Measurements from ENCODE around the gene LPGAT1. TPM values are rescaled to one million over a fixed set of nuclear protein-coding genes. Genes with fewer than 3 reads are reported as not detected.
"Not testable (repeated sequence)": the region's sequence is repeated elsewhere in the genome, so short reads cannot be mapped to it uniquely, and the experiment has no call there.

LPGAT1 gene
- total RNA-seq, 2 experiments from 2014 or later = 31.8 to 34.7 TPM

DNA sequence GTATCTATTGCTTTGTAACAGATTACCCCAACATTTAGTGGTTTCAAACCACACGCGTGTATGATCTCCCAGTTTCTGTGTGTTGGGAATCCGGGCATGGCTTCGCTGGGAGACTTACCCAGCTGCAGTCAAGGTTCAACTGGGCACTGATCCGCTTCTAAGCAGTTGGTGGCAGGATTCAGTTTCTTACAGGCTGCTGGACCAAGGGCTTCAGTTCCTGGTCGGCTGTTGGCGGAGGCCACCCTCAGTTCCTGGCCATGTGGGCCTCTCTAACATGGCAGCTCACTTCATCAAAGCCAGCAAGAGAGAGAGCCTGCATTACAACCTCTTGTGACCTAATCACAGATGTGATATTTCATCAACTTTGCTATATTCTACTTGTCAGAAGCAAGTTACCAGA is 101.3 kb downstream of the LPGAT1 start:
- H3K9me3 Mint-ChIP-seq = no peaks in the 10 kb centered on the region
- ChIA-PET CTCF (interaction anchor here (1.0 kb wide), 1 partner anchor 31 kb away, joined by 3 read pairs; no protein-coding TSS in a partner anchor), POLR2A (no interaction called here)
- intact Hi-C loops (cut with micrococcal nuclease) = no loop called here
- no peak for DNase-seq
- H3K36me3 Mint-ChIP-seq = no peaks in the 10 kb centered on the region
- H3K27ac Mint-ChIP-seq = no peak overlapping the region
- H3K4me3 Mint-ChIP-seq = no peak overlapping the region
- no peaks in the 10 kb centered on the region for H3K4me1 Mint-ChIP-seq (ENCODE audit: low read depth)
- H3K27me3 Mint-ChIP-seq = no peaks in the 10 kb centered on the region

DNA sequence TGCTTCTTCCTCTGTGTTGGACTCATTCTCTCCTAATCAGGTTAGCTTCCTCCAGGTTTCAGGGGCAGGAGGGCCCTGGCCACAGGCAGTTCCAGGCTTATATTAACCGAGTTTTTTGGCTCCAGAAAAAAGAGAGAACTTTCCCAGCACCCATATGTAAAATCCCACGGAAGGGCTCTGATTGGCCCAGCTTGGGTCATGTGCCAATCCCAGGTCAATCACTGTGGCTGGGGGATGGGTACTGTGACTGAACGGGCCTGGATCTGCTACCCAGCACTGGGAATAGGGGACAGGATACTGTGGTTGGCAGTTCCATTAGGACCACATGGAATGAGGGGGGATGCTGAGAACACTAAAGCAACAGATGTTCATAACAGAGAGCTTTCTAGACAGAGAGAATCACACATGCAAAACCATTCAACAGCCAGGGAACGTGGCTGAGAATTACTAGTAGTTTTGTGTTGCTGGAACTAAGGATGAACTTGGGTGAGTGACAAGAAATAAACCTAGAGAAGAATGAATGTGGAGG is 104.0 kb downstream of the LPGAT1 start:
- Mint-ChIP-seq H3K27me3 (peaks cover 4% of the 10 kb centered on the region), H3K4me1 (ENCODE audit: low read depth) (no peaks in the 10 kb centered on the region), H3K27ac (no peak overlapping the region), H3K36me3 (no peaks in the 10 kb centered on the region), H3K9me3 (no peaks in the 10 kb centered on the region), H3K4me3 (no peak overlapping the region)
- POLR2A ChIA-PET = no interaction called here
- CTCF ChIA-PET = interaction anchor here (1.3 kb wide), 1 partner anchor 28 kb away, joined by 4 read pairs; no protein-coding TSS in a partner anchor
- DNase-seq = no peak
- intact Hi-C loops (cut with micrococcal nuclease) = no loop called here

DNA sequence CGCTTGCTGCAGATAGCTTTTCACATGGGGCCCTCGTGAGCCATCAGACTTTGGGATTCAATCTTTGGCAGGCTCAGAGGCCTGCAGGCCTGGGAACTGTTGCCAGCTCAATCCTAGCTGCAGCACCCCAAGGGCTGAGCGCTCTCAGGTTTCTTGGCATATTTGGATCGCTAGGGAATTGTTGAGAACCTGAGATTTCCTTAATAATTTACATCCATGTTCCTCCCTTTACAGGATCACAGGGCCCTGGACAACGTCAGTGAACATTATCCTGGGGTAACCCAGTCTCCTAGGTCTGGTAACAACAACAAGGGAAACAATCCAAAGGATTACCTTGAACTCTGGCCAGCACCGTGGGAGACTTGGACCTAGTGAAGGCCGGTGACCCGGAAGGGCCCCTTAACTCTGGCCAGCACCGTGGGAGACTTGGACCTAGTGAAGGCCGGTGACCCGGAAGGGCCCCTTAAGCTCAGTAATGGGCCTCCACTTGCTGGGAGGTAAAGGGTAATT is 105.8 kb downstream of the LPGAT1 start:
- H3K27me3 Mint-ChIP-seq = peaks cover 4% of the 10 kb centered on the region

DNA sequence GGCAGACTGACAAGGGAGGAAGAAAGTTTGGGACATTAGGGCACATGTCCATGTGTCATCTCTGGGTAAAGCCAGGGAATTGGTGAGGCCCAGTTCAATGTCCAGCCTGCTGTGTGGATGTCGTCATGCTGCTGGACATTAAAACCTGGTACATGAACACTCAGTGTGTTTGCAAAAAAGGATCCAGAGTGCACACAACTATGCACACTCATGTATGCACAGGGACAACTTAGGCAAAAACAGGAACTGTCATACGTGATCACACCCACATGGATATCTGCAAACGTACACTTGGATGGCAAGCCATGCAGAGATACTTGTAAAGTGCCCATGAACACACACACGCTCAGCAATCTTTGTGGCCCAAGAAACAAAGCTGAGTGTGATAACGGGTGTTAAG is 107.3 kb downstream of the LPGAT1 start:
- DNase-seq = no peak
- ChIA-PET POLR2A (no interaction called here), CTCF (interaction anchor here (1.2 kb wide), 1 partner anchor 24 kb away, joined by 4 read pairs; no protein-coding TSS in a partner anchor)
- Mint-ChIP-seq H3K4me3 (no peak overlapping the region), H3K9me3 (no peaks in the 10 kb centered on the region), H3K27ac (no peak overlapping the region), H3K36me3 (no peaks in the 10 kb centered on the region), H3K4me1 (ENCODE audit: low read depth) (no peaks in the 10 kb centered on the region), H3K27me3 (peaks cover 4% of the 10 kb centered on the region)
- intact Hi-C loops (cut with micrococcal nuclease) = no loop called here

More for the DNA sequence above, 105.8 kb downstream of the LPGAT1 start:
- CTCF ChIA-PET = no interaction called here
- Mint-ChIP-seq H3K4me3 (no peak overlapping the region), H3K36me3 (no peaks in the 10 kb centered on the region), H3K4me1 (ENCODE audit: low read depth) (no peaks in the 10 kb centered on the region), H3K9me3 (no peaks in the 10 kb centered on the region), H3K27ac (no peak overlapping the region)
- POLR2A ChIA-PET = no interaction called here
- intact Hi-C loops (cut with micrococcal nuclease) = no loop called here
- no peak for DNase-seq

DNA sequence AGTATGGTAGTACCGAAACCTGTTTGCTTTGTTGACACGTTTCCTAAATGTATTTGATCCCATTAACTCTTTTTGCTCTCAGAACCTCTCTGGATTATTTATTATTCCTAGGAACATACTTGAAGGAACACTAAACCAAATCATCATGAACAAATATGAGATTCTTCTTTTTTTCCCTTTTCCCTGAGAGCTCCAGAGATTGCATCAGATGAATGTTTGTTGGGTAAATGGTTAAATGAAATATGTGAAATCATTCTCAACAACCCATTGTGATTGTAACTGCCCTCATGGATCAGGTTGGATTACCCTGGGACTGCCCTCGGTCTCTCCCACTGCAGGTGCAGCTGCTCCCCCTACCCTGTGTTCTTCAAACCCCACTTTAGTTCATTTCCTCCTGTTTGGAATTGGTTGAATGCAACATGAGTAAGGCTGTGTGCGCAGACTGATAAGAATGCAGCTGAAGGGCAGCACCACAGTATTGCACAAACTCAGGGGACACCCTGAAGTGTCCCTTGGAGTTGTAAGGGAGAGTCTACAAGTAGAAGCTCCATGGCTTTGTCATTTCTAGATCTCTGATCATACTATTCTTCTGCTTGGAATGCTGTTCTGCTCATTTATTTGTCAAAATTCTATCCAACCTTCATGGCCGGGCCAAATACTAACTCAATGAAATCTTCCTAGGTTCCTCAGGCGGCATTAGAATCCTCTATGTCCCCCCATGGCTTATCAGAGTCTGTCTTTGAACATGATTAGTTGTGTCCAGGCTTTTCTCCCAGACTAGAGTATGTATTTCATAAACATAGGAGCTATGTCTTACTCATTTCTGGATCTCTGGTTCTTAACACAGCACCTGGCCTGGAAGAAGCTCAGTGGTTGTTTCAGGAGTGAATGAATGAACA is 108.0 kb downstream of the LPGAT1 start:
- CTCF ChIA-PET = no interaction called here
- no peak overlapping the region for H3K27ac Mint-ChIP-seq
- POLR2A ChIA-PET = no interaction called here
- H3K27me3 Mint-ChIP-seq = peaks cover 4% of the 10 kb centered on the region
- H3K36me3 Mint-ChIP-seq = no peaks in the 10 kb centered on the region
- intact Hi-C loops (cut with micrococcal nuclease) = no loop called here
- no peaks in the 10 kb centered on the region for H3K4me1 Mint-ChIP-seq (ENCODE audit: low read depth)
- H3K9me3 Mint-ChIP-seq = no peaks in the 10 kb centered on the region
- DNase-seq = no peak
- H3K4me3 Mint-ChIP-seq = no peak overlapping the region

DNA sequence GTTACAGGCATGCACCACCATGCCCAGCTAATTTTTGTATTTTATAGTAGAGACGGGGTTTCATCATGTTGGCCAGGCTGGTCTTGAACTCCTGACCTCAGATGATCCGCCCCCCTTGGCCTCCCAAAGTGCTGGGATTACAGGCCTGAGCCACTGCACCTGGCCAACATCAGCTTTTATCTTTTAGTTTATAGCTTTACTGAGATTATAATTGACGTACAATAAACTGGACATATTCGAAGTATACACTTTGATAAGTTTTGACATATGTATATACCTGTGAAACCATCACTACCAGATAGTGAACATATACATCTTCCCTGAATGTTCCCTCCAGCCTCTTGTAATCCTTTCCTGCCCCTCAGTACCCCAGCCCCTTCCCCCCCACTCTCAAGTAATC is 114.0 kb downstream of the LPGAT1 start:
- intact Hi-C loops (cut with micrococcal nuclease); H3K9me3 Mint-ChIP-seq; H3K36me3 Mint-ChIP-seq; H3K27me3 Mint-ChIP-seq; POLR2A ChIA-PET; H3K4me1 Mint-ChIP-seq (ENCODE audit: low read depth); DNase-seq; H3K27ac Mint-ChIP-seq; H3K4me3 Mint-ChIP-seq; CTCF ChIA-PET: not testable (repeated sequence)

DNA sequence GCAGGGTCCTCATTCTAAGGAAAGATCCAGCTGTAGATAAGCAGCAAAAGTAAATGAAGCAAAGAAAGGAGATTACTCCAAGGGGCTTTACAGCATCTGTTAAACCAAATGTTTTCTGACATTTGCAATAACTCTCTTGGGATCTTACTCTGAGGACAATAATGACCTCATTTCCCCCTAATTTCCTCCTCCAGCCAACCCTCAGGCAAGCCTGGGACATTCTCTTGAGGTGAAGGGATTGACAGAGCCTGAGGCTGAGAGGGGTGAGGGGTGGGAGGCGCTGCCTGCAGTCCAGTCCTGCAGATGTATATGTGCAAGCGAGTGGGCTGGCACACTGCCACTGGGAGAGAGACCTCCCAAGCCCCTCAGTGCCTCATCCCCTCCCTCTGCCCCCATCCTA is 114.6 kb downstream of the LPGAT1 start:
- H3K27me3 Mint-ChIP-seq = no peaks in the 10 kb centered on the region
- no peaks in the 10 kb centered on the region for H3K4me1 Mint-ChIP-seq (ENCODE audit: low read depth)
- no peak for DNase-seq
- CTCF ChIA-PET = no interaction called here
- H3K9me3 Mint-ChIP-seq = no peaks in the 10 kb centered on the region
- no peaks in the 10 kb centered on the region for H3K36me3 Mint-ChIP-seq
- no peak overlapping the region for H3K4me3 Mint-ChIP-seq
- POLR2A ChIA-PET = no interaction called here
- intact Hi-C loops (cut with micrococcal nuclease) = no loop called here
- no peak overlapping the region for H3K27ac Mint-ChIP-seq

DNA sequence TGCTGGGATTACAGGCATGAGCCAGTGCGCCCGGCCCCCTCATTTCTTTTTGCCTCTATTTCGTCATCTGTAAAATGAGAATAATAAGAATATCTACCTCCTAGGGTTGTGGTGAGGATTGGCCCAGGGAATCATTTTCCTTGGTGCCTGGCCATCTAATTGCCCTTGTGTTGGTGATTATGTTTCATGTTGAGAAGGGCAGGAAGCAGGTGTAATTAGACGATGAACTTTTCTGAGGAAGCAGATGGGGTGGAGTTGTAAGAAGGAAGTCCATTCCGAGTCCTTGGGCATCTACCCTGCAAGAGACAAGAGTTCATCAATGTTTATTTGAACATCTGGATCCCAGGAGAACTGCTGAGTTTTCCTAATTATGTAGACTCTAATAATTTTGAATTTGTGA is 116.4 kb downstream of the LPGAT1 start:
- ChIA-PET CTCF (no interaction called here), POLR2A (no interaction called here)
- no peaks in the 10 kb centered on the region for H3K9me3 Mint-ChIP-seq
- H3K36me3 Mint-ChIP-seq = no peaks in the 10 kb centered on the region
- intact Hi-C loops (cut with micrococcal nuclease) = no loop called here
- H3K4me1 Mint-ChIP-seq (ENCODE audit: low read depth) = no peaks in the 10 kb centered on the region
- no peaks in the 10 kb centered on the region for H3K27me3 Mint-ChIP-seq
- no peak overlapping the region for H3K27ac Mint-ChIP-seq
- DNase-seq = no peak
- no peak overlapping the region for H3K4me3 Mint-ChIP-seq

DNA sequence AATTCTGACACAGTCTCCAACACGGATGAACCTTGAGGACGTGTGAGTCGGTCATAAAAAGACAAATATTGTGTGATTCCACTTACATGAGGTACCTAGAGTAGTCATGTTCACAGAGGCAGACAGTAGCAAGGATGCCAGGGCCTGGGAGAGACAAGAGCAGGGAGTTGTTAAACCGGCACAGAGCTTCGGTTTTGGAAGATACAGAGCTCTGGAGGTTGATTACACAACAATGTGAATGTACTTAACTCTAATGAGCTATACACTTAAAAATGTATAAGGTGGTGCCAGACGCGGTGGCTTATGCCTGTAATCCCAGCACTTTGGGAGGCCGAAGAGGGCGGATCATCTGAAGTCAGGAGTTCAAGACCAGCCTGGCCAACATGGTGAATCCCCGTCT is 117.3 kb downstream of the LPGAT1 start:
- CTCF ChIA-PET = no interaction called here
- H3K4me1 Mint-ChIP-seq (ENCODE audit: low read depth) = no peaks in the 10 kb centered on the region
- POLR2A ChIA-PET = no interaction called here

DNA sequence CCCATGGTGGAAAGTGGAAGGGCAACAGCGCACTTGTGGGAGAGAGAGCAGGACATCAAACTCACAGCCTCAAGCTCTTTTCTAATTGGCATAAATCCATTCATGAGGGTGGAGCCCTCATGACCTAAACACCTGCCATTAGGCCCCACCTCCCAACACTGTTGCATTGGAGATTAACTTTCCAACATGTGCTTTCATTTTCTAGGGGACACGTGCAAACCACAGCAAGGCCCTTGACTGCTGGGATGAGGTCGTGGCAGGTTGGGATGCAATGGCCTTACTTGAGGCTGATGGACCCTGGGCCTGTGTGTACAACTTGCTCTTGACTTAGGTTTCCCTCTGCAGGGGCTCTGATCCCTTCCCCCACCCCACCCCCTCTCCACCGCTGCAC is 119.3 kb downstream of the LPGAT1 start:
- Mint-ChIP-seq H3K4me1 (ENCODE audit: low read depth) (no peaks in the 10 kb centered on the region), H3K36me3 (no peaks in the 10 kb centered on the region), H3K27me3 (no peaks in the 10 kb centered on the region), H3K9me3 (no peaks in the 10 kb centered on the region), H3K4me3 (no peak overlapping the region), H3K27ac (no peak overlapping the region)
- DNase-seq = no peak
- ChIA-PET CTCF (no interaction called here), POLR2A (no interaction called here)
- intact Hi-C loops (cut with micrococcal nuclease) = no loop called here

More for the DNA sequence above, 117.3 kb downstream of the LPGAT1 start:
- Mint-ChIP-seq H3K4me3 (no peak overlapping the region), H3K27ac (no peak overlapping the region), H3K9me3 (no peaks in the 10 kb centered on the region), H3K36me3 (no peaks in the 10 kb centered on the region), H3K27me3 (no peaks in the 10 kb centered on the region)
- intact Hi-C loops (cut with micrococcal nuclease) = no loop called here
- DNase-seq = no peak

DNA sequence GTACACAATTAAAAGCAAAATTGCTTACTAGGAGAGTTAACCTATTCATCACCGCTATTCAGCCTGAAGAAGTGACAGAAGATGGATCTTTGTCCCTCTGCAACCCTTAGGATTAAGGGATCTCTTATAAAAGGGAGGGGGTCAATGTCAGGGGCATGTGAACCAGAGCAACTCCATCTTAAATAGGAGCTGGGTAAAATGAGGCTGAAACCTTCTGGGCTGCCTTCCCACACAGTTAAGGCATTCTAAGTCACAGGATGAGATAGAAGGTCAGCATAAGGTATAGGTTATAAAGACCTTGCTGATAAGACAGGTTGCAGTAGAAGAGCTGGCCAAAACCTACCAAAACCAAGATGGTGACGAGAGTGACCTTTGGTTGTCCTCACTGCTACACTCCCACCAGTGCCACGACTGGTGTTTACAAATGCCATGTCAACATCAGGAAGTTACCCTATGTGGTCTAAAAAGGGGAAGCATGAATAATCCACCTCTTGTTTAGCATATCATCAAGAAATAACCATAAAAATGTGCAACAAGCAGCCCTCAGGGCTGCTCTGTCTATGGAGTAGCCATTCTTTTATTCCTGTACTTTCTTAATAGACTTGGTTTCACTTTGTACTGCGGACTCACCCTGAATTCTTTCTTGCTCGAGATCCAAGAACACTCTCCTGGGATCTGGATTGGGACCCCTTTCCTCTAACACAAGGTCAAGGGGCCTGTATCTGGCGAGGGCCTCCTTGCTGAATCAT is 119.8 kb downstream of the LPGAT1 start:
- intact Hi-C loops (cut with micrococcal nuclease) = no loop called here
- DNase-seq = no peak
- CTCF ChIA-PET = no interaction called here
- Mint-ChIP-seq H3K36me3 (no peaks in the 10 kb centered on the region), H3K27ac (no peak overlapping the region), H3K4me3 (no peak overlapping the region), H3K9me3 (no peaks in the 10 kb centered on the region), H3K27me3 (no peaks in the 10 kb centered on the region), H3K4me1 (ENCODE audit: low read depth) (no peaks in the 10 kb centered on the region)
- POLR2A ChIA-PET = no interaction called here

DNA sequence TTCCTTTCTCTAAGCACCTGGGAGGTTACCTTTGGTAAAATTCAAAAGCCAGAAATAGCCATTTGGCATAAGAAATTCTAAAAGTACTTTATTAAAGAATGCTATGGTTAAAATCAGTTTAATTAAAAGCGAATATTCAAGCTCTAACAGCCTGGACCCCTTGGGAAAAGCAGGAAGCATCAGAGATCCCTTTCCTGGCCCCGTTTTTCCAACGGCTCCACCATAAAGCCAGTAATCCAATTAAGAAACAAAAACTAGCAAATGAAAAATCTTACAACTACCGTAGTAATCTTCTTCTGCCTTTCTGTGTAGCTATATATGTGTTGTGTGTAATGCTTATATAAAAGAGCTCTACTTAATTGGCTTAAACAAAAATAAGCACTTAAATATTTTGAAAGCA is 121.6 kb downstream of the LPGAT1 start:
- CTCF ChIA-PET = interaction anchor here (2.3 kb wide), 1 partner anchor 10 kb away, joined by 15 read pairs; no protein-coding TSS in a partner anchor
- Mint-ChIP-seq H3K36me3 (no peaks in the 10 kb centered on the region), H3K9me3 (no peaks in the 10 kb centered on the region), H3K27me3 (no peaks in the 10 kb centered on the region), H3K4me3 (no peak overlapping the region), H3K4me1 (ENCODE audit: low read depth) (no peaks in the 10 kb centered on the region), H3K27ac (no peak overlapping the region)
- no peak for DNase-seq
- intact Hi-C loops (cut with micrococcal nuclease) = no loop called here
- POLR2A ChIA-PET = no interaction called here
